ENCODE measurements around the gene FBXL12.
"Not testable (repeated sequence)": the region's sequence is repeated elsewhere in the genome, so short reads cannot be mapped to it uniquely, and the experiment has no call there.

Gene FBXL12

GRCh38 chr19:9818734-9819595, at the start of gene FBXL12:
Gene FBXL12 (minus strand): TSS chr19:9819079. CDS start chr19:9818813, 266 bp downstream.
- peak; percentile 100 for DNase-seq

GRCh38 chr19:9865732-9866501, 47.0 kb upstream of the FBXL12 start:
- no peak for DNase-seq

- DNase-seq: no peak
Observed at GRCh38 chr19:9863759-9864158, 44.9 kb upstream of the FBXL12 start.

GRCh38 chr19:9862938-9863337, 44.1 kb upstream of the FBXL12 start:
- DNase-seq: no peak

- DNase-seq: no peak
Observed at GRCh38 chr19:9861503-9861902, 42.6 kb upstream of the FBXL12 start.

GRCh38 chr19:9860407-9860806, 41.5 kb upstream of the FBXL12 start:
- no peak for DNase-seq

- DNase-seq: no peak
Observed at GRCh38 chr19:9858766-9859165, 39.9 kb upstream of the FBXL12 start.

GRCh38 chr19:9857920-9858746, 39.3 kb upstream of the FBXL12 start:
- DNase-seq: no peak

GRCh38 chr19:9857076-9857721, 38.3 kb upstream of the FBXL12 start:
- no peak for DNase-seq

GRCh38 chr19:9856609-9857008, 37.7 kb upstream of the FBXL12 start:
- no peak for DNase-seq

- DNase-seq: no peak
Observed at GRCh38 chr19:9854282-9854846, 35.5 kb upstream of the FBXL12 start.

- peak; percentile 37 for DNase-seq
Observed at GRCh38 chr19:9850235-9850959, 31.5 kb upstream of the FBXL12 start.

- no peak for DNase-seq
Observed at GRCh38 chr19:9849791-9850190, 30.9 kb upstream of the FBXL12 start.

GRCh38 chr19:9848762-9849161, 29.9 kb upstream of the FBXL12 start:
- no peak for DNase-seq

GRCh38 chr19:9848060-9848459, 29.2 kb upstream of the FBXL12 start:
- no peak for DNase-seq

- DNase-seq: no peak
Observed at GRCh38 chr19:9847087-9847671, 28.3 kb upstream of the FBXL12 start.

- not testable (repeated sequence) for DNase-seq
Observed at GRCh38 chr19:9843626-9844273, 24.9 kb upstream of the FBXL12 start.

GRCh38 chr19:9842834-9843625, 24.2 kb upstream of the FBXL12 start:
- no peak for DNase-seq

- DNase-seq: no peak
Observed at GRCh38 chr19:9839415-9839814, 20.5 kb upstream of the FBXL12 start.

GRCh38 chr19:9838324-9838723, 19.4 kb upstream of the FBXL12 start:
- no peak for DNase-seq

Data from eye (tissue), 1 donor.